ENCODE measurements around the gene MRPL2. TPM values are rescaled to one million over a fixed set of nuclear protein-coding genes. Genes with fewer than 3 reads are reported as not detected.

MRPL2 gene
- total RNA-seq, 1 donor, result 18.7 TPM

- no peak overlapping the region for H3K4me3 ChIP-seq (ENCODE audit: low read depth, low read length)
- no peak for DNase-seq (ENCODE audit: low read depth)
- TF ChIP-seq, protein P1, sequence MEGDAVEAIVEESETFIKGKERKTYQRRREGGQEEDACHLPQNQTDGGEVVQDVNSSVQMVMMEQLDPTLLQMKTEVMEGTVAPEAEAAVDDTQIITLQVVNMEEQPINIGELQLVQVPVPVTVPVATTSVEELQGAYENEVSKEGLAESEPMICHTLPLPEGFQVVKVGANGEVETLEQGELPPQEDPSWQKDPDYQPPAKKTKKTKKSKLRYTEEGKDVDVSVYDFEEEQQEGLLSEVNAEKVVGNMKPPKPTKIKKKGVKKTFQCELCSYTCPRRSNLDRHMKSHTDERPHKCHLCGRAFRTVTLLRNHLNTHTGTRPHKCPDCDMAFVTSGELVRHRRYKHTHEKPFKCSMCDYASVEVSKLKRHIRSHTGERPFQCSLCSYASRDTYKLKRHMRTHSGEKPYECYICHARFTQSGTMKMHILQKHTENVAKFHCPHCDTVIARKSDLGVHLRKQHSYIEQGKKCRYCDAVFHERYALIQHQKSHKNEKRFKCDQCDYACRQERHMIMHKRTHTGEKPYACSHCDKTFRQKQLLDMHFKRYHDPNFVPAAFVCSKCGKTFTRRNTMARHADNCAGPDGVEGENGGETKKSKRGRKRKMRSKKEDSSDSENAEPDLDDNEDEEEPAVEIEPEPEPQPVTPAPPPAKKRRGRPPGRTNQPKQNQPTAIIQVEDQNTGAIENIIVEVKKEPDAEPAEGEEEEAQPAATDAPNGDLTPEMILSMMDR (IDR thresholded peaks at IDR 0.05; ENCODE audit: insufficient read depth, low read length), result no peak
These were observed 31.8 kb upstream of the MRPL2 start for GRCh38 chr6:43091020-43091419.

DNA sequence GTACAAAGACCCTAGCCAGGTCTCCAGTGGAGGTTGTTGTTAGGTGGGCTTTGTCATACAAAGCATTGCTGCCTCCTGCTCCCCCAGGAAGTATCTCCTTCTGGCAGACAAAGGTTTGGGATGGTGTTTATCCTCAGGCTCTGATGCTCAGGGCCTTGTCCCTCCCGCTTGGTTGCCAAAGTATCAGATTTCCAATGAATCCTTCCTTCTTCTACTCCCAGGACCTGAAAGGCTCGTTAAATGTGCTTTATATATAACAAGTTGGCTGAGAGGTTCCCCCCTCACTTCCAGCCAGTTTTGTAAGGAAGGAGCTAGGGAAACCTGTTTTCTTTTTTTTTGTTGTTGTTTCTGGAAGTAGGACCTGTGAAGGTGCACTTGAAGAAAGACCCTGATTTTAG is 31.3 kb upstream of the MRPL2 start:
- no peak for DNase-seq (ENCODE audit: low read depth)
- TF ChIP-seq, protein P1 (IDR thresholded peaks at IDR 0.05; ENCODE audit: insufficient read depth, low read length), result no peak
- H3K4me3 ChIP-seq (ENCODE audit: low read depth, low read length), result no peak overlapping the region

GRCh38 chr6:43089874-43090558 is 30.8 kb upstream of the MRPL2 start:
- DNase-seq (ENCODE audit: low read depth), result no peak
- no peak overlapping the region for H3K4me3 ChIP-seq (ENCODE audit: low read depth, low read length)

GRCh38 chr6:43089467-43089866 is 30.2 kb upstream of the MRPL2 start:
- DNase-seq (ENCODE audit: low read depth), result no peak
- TF ChIP-seq, protein P1 (IDR thresholded peaks at IDR 0.05; ENCODE audit: insufficient read depth, low read length), result no peak

More at GRCh38 chr6:43089874-43090558, 30.8 kb upstream of the MRPL2 start:
- TF ChIP-seq, protein P1 (IDR thresholded peaks at IDR 0.05; ENCODE audit: insufficient read depth, low read length), result no peak

GRCh38 chr6:43088654-43089056 is 29.4 kb upstream of the MRPL2 start:
- DNase-seq (ENCODE audit: low read depth), result no peak
- TF ChIP-seq, protein P1 (IDR thresholded peaks at IDR 0.05; ENCODE audit: insufficient read depth, low read length), result no peak

More at GRCh38 chr6:43089467-43089866, 30.2 kb upstream of the MRPL2 start:
- H3K4me3 ChIP-seq (ENCODE audit: low read depth, low read length), result no peak overlapping the region

GRCh38 chr6:43086022-43086658 is 26.9 kb upstream of the MRPL2 start:
- TF ChIP-seq, protein P1 (IDR thresholded peaks at IDR 0.05; ENCODE audit: insufficient read depth, low read length), result no peak
- DNase-seq (ENCODE audit: low read depth), result no peak

More at GRCh38 chr6:43088654-43089056, 29.4 kb upstream of the MRPL2 start:
- no peak overlapping the region for H3K4me3 ChIP-seq (ENCODE audit: low read depth, low read length)

More at GRCh38 chr6:43086022-43086658, 26.9 kb upstream of the MRPL2 start:
- no peak overlapping the region for H3K4me3 ChIP-seq (ENCODE audit: low read depth, low read length)
